NOMO-1 (cell line): ENCODE results near the gene SNAI3.

Experiments used
- DNase-seq, 2 experiments: peaks; one replicate each; lab custom pipeline; 2025; ENCODE audit not compliant: unreplicated experiment in 2 of 2; lab: John Stamatoyannopoulos, UW

The SNAI3 gene

DNA sequence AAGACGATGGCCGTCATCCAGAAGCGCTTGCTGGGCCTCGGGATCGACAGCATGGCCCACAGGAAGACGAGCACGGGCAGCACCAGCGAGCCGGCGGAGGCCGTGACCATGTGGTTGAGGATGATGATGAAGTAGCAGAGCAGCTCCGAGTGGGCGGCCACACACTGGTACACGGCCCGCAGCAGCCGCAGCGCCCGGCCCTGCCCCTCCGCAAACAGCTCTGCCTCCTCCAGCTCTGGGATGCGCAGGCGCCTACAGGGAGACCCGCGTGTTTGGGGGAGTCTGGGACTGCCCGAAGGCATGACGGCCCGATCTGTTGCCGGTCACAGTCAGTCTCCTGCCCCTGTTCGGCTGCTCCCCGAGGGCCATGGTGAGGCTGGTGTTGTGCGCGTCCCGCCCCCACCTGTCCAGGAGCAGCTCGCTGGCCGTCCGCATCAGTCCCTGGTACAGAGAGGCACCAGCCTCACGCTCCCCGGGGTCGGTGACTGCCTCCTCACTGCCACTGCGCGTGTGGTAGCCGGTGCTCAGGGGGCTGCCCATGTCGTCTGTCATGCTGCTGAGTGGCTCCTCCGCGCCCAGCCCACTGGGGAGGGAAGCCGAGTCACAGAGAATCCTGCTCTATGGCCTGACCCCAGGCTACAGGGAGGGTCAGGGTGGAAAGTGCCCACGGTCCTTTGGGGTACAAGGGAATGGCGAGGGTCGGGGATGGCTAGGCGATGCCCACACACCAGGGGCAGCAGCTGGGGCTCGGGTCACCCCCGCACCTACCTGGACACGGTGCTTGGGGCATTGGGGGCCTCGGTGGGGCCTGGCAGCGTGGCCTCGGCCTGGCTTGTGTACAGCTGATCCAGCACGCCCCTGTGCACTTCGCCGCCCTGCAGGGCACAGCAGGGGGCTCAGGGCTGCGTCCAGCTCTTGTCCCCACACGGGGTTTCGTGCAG lies 35.8 kb upstream of the SNAI3 start:
- no peak for DNase-seq

DNA sequence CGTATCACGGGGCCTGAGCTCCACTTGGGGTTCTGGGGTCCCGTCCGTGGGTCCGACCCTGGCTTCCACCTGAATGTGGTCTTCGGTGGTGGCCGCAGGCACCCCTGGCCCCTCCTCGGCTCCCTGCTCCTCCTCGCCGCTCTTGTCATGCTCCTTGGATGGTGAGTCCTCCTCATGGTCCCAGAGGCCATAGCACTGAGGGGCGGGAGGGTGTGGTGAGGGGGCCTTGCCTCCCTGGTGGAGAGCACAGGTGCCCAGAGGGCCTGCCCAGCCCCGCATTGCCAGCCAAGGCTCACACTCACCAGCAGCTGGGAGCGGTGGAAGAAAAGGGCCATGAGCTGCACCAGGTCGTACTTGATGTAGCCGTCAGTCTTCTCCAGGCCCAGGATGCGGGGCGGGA lies 34.9 kb upstream of the SNAI3 start:
- no peak for DNase-seq

DNA sequence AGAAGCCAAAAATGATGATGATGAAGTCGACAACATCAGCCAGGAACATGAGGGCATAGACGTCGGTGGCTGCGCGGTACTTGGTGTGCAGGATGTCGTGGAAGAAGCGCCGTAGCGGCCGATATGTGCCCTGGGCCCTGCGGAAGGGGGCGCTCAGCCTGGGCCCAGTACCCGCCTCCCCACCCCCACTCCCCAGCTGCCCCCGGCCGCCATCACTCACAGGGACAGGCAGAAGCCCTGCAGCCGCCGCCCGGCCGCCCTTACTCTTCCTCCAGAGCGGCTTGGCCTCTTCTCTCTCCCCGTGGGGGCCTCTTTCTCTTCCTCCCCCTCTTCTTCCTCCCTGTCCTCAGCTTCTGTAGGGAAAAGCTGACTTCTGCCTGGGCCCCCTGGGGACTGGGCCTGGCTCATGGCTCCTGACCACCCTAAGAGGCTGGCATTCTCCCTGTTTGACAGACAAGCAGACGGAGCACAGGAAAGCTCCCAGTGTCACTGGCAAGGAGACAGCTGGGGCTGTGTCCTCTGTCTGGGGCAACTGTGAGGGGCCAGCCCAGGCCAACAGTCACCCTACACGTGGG lies 34.2 kb upstream of the SNAI3 start:
- no peak for DNase-seq

DNA sequence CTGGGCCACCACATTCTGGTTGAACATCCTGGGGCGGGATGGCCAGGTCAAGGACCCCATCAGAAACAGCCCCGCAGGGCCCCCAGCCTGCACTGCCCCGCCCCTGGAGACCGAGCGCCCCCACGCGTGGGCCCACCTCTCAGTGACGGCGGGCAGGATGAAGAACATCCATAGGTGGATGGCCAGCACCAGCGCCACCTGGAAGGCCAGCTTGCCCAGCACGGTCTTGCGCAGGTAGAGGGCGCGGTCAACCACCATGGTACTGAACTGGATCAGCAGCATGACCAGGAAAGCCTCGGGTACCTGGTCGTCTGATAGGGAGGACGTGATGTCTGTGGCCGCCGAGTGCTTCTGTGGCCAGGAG lies 33.6 kb upstream of the SNAI3 start:
- no peak for DNase-seq

DNA sequence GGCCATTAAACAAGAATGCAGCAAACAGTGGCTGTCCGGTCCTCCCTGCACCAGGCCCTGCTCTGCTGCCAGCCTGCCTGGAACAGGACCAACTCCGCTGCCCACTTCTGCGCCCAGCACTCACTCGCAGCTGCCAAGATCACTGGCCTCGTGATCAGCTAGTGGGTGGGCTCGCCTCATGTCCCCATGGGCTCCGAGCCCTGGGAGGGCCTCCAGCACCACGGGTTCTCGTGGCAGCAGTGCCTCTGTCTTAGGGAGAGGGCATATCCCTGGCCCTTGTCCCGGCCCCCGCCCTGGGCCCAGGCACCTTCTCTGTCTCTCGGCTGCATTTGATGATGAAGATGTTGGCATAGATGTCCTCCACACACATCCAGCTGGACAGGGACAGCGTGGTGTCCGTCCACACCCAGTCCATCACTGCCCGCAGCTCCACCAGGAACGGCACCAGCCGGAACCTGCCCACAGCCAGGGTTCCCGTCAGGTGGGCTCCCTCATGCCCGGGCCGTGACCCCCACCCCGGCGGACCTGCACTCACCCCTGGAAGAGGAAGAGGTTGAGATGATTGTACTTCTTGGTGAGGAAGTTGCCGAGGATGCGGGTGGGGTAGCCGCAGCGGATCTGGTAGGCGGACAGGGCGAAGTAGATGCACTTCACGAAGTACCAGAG lies 33.1 kb upstream of the SNAI3 start:
- no peak for DNase-seq

DNA sequence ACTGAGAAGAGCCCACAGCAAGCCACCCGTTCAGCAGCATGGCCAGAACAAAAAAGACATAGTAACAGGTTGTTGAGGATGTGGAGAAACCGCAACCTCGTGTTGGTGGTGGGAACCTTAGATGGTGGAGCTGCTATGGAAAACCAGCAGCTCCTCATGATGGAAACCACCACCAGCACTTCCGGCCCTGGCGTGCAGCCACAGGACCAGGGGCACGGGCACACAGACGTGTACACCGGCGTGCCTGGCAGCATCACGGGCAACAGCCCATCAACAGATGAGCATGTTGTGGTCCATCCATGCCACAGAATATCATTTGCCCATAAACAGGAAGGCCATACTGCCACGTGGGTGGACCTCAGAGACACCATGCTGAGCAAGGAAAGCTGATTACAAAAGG lies 31.9 kb upstream of the SNAI3 start:
- DNase-seq, result no peak

DNA sequence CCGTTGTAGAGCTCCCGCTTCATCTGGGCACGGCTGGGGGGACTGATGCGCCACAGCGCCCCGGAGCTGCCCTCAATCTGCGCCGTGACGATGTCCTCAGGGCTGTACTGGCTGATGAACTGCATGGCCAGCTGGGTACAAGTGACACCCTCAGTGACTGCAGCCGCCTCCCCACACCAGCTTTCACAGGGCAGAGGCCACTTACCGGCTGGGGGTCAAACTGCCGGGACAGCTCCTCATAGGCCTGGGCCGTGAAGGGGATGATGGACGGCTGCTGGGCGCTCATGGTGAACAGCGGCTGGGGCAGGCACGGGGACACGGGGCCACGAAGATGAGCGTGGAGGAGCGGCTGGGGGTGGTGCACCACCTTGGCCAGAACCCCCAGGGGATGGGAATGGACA lies 30.3 kb upstream of the SNAI3 start:
- DNase-seq, result no peak

DNA sequence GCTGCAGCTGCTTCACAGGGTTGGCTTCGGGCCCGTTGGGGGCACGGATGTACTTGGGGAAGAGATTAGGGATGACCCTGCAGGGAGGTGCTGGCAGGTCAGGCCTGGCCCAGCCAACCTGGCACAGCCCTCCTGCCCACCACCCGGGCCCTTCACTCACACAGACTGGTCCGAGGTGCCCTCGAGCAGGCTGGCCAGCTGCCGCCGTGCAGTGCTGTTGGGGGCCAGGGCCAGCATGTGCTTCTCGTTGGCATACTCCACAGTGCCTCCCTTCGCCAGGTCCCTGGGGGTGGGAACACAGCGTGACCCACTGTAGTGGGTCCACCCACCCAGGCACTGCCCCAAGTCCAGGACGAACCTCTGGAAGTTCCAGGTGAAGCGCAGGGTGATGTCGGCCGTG lies 29.9 kb upstream of the SNAI3 start:
- no peak for DNase-seq

DNA sequence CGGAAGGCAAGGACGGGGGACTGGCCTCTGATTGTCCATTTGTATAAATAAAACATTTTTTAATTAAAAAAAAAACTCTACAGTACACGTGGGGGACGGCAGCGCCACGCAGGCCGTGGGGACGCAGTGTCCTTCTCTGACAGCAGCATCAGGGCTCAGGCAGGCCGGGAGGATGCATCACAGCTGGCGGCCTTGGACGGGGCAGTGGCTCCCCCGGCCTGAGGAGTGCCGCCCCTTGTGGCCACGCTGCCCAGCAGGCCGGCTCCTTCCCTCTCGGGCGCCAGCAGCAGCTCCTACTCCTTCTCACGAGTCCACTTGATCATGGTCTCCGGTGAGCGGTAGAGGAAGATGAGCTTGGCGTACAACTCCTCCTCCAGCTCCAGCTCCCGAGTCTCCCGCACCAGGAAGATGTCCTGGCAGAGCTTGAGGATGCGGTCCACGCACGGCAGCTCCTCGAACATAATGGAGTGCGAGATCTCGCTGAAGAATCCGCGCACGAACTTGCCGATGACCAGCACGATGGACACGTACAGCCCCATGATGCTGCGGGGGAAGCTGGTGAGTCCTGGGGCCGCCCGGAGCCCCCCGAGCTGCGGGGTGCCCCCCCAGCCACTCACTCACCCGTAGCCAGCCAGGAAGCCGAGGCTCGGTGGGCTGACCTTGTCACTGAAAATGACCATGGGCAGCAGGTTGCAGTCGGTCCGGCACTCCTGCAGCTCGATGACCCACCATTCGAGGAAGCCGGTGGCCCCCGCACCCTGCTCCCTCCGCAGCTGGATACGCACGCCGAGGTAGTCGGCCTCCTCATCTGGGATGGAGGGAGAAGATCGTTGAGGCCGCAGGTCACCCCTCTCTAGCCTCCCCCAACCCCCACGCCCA lies 29.2 kb upstream of the SNAI3 start:
- DNase-seq, result no peak

DNA sequence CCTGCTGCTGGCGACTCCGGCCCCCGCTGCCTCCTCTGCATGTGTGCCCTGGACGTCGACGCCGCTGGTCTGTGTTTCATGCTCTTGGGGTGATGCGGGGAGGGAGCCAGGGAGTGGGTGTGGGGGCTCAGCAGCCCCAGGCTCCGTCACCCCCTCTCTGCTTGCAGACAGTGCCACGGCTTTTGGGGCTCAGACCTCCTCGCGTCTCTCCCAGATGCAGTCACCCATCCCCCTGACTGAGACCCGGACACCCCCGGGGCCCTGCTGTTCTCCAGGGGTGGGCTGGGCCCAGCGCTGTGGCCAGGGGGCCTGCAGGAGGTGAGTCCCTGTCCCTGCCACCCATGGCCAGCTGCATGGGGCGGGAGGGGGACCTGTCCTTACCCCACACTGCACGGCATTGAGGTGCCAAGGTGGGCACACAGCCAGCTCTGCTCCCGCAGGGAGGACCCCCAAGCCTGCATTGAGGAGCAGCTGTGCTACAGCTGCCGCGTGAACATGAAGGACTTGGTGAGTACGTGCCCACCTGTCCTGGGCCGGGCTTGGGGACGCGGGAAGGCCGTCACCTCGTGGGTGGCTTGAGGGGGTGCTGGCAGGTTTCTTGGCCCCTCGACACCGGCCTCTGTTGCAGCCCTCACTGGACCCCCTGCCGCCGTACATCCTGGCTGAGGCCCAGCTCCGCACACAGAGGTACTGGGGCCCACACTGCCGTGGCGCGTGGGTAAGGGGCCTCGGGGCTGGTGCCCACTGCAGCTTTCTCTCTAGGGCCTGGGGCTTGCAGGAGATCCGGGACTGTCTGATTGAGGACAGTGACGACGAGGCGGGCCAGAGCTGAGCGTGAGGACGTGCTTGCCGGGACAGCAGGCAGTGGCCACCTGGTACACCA lies 28.4 kb upstream of the SNAI3 start:
- no peak for DNase-seq

DNA sequence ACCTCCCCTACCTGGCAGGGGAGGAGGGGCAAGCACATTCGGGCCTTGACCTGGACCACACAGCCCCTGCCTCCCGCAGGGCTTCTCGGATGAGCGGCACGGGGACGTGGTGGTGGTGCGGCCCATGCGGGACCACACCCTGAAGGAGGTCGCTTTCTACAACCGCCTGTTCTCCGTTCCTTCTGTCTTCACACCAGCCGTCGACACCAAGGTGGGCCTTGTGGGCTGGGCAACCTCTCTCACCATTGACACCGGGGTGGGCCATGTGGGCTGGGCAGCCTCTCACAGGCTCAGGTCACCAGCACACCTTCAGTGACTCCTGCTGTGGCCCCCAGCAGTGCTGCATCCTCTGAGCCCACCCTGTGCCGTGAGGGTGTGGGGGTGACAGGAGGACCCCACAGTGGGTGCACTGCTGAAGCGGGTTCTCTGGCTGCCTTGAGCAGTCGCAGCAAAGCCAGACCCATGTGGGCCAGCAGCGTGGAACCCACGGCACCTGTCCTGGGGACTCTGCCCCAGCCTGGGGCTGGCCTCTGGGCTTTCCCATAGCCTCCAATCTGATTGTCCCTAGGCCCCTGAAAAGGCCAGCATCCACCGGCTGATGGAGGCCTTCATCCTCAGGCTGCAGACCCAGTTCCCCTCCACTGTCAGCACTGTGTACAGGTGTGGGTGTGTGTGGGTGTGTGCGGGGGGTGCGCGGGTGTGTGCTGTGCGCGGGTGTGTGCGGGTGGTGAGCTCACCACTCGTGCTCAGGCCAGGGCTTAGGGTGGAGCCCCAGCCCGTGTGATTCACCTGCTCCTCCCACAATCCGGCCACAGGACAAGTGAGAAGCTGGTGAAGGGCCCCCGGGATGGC lies 27.5 kb upstream of the SNAI3 start:
- DNase-seq, result no peak

DNA sequence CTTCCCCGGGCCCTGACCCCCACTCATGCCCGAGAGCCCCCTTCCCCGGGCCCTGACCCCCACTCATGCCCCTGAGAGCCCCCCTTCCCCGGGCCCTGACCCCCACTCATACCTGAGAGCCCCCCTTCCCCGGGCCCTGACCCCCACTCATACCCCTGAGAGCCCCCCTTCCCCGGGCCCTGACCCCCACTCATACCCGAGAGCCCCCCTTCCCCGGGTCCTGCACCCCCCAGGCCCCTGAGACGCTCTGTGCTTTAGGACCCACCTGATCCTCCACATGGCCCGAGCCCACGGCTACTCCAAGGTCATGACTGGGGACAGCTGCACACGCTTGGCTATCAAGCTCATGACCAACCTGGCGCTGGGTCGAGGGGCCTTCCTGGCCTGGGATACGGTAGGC lies 26.7 kb upstream of the SNAI3 start:
- DNase-seq, result no peak

DNA sequence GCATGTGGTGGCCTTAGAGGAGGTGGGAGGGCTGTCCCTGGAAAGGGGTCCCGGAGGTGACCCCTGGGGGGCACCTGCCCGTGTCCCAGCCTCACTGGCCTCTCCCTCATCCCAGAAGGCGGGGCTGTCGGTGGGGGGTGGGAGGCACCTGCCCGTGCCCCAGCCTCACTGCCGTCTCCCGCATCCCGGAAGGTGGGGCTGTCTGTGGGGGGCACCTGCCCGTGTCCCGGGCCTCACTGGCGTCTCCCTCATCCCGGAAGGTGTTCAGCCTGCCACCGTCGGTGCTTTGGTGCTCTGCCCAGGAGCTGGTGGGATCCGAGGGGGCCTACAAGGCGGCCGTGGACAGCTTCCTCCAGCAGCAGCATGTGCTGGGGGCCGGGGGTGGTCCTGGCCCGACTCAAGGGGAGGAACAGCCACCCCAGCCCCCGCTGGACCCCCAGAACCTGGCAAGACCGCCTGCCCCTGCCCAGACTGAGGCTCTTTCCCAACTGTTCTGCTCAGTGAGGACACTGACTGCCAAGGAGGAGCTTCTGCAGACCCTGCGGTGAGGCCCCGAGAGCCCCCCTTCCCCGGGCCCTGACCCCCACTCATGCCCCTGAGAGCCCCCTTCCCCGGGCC lies 26.2 kb upstream of the SNAI3 start:
- no peak for DNase-seq

DNA sequence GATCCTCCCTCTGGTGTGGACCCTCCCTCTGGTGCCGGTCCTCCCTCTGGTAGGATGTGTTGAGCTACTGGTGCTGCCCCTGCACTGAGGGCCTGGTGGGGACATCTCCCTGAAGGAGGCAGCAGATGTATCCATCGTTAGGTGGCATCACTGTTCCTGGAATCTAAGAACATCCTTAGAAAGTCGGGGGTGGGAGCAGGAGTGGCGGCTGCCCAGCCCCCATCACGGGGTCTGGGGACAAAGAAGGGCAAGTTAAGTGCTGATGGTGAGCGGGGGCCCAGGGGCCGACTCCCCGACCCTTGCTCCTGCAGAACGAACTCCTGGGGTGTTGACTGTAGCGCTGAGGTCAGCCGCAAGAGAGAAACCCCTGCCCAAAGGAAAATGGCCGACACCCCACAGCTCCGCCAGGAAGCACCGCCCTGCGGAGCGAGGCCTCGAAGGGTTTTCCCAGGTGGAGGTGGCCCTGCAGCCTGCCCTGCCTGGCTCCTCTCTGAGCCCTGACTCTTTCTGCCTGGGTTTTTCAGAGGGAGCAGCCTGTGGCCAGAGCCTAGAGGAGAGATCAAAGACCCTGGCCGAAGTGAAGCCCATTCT lies 25.5 kb upstream of the SNAI3 start:
- DNase-seq, result no peak

DNA sequence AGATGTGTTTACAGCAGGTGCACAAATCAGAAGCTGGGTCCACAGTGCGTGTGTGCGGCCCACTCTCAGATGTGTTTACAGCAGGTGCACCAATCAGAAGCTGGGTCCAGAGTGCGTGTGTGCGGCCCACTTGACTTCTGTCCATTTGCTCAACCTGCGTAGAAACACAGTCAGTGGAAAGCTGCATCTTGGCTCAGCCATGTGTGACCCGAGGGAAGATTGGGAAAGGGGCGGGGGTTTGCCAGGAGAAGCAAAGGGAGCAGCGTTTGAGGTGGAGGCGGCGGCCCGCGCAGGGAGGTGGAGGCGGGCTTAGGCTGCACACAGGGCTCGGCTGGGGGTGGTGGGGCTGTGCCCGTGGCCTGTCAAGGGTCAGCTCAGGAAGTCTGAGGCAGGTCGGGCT lies 24.2 kb upstream of the SNAI3 start:
- DNase-seq, result no peak

DNA sequence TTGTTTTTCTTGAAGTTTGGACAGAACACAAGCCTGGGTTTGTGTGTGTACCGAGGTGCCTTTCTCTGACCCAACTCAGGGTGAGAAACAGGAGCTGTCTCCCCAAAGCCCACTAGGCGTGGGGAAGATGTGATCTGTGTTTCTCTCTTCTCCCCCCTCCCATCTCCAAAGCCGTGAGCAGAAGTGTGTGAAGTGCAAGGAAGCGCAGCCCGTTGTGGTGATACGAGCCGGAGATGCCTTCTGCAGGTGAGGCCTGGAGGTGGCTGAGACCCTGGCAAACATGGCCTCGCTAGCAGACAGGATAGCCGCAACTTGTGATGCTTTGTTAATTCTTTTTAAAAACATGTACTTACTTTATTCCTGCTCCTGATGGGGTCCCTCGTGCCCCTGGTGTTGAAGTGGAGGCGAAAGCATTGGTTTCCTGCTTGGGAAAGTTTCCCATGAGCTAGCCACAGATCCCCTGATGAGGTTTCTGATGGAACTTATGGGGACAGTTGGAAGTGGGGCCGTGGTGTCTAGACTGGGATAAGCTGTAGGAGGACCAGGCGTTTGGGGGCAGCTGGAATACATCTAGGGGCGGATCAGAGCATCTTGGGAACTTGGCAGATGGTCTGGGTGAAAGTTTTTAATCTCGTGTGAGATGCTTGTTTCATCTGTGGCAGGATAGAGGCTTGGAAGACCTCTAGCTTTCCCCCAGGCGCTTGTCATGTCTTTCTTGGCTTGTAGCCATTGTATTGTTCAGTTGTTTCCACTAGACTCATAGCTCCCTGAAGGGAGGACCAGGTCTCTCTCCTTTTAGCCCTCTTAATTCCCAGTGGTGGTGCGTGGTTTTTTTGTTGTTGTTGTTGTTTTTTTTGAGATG lies 20.9 kb upstream of the SNAI3 start:
- DNase-seq, result no peak

DNA sequence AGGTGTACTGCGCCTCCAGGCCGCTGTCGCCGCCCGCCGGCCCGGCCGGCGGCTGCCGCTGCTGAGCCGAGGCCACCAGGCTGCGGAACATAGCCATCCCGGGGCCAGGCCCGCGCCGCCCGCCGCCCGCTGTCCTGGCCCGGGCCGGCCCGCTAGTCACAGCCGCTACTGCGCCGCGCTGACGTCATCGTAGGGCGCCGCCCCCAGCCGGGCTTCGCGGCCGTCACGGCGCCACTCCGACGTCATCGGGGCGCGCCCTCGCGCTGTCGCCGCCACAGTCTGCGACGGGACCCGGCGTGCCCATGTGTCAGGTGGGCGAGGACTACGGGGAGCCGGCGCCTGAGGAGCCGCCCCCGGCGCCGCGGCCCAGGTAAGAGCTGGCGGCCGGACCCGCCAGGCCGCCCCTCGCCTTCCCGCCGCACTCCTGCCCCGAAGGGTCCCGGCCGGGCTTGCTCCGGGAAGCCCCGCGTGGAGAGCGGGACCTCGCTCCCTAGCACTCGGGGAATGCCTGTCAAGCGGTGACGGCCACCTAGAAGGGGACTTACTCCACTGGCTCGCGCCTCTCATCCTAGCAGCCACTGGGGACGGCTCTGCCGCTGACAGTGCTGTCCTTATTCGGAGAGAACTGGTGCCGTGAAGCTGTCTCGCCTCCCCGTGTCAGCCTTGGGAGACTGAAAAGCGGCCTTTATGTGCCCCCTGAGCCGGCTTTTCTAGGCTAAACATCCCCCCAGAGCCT lies 20.1 kb upstream of the SNAI3 start, which contains the start of the genes CTU2 and RNF166:
Gene CTU2, plus strand, starts transcription at position 275 of the 736 bp plus-strand sequence. Its CDS starts 28 bp downstream, at position 303.
Gene RNF166, minus strand, starts transcription at position 180 of the 736 bp plus-strand sequence. Its CDS starts 83 bp downstream, at position 97.
- DNase-seq, result peak; percentile 79
